HG03442 (cell line): ENCODE results near the gene PCDHGA3.
A peak's percentile ranks its signal among the peaks of the same experiment; 100 is the strongest.
"Not testable (repeated sequence)": the region's sequence is repeated elsewhere in the genome, so short reads cannot be mapped to it uniquely, and the experiment has no call there.

ENCODE experiments used
- ATAC-seq: cut with Tn5 transposase; IDR thresholded peaks from one replicate; pipeline ENCODE4 v1.9.1; 2021; ENCODE audit warnings: mild to moderate bottlenecking, moderate library complexity; ENCODE audit not compliant: unreplicated experiment

PCDHGA3 gene

GRCh38 chr5:141346017-141346416 is 2.4 kb downstream of the PCDHGA3 start:
- ATAC-seq: not testable (repeated sequence)

- peak; percentile 63 for ATAC-seq
Measured at GRCh38 chr5:141349917-141350619, 6.4 kb downstream of the PCDHGA3 start, which contains the start of gene PCDHGB1. PCDHGB1 (plus strand) TSS chr5:141350099; CDS start chr5:141350261, 162 bp downstream.

GRCh38 chr5:141351591-141351990 is 8.0 kb downstream of the PCDHGA3 start:
- no peak for ATAC-seq

GRCh38 chr5:141354900-141355469 is 11.4 kb downstream of the PCDHGA3 start, which contains the start of gene PCDHGA4:
PCDHGA4 (plus strand) TSS chr5:141355021; CDS start chr5:141355108, 87 bp downstream.
- ATAC-seq: no peak

- no peak for ATAC-seq
Measured at GRCh38 chr5:141355641-141356040, 12.0 kb downstream of the PCDHGA3 start.

GRCh38 chr5:141356133-141356532 is 12.5 kb downstream of the PCDHGA3 start:
- no peak for ATAC-seq

- ATAC-seq: no peak
Measured at GRCh38 chr5:141356950-141357349, 13.3 kb downstream of the PCDHGA3 start.

GRCh38 chr5:141359790-141360426 is 16.3 kb downstream of the PCDHGA3 start, which contains the start of gene PCDHGB2:
PCDHGB2 (plus strand) TSS chr5:141359994; CDS start chr5:141360136, 142 bp downstream.
- peak; percentile 93 for ATAC-seq

GRCh38 chr5:141360685-141361084 is 17.1 kb downstream of the PCDHGA3 start:
- ATAC-seq: no peak

- no peak for ATAC-seq
Measured at GRCh38 chr5:141362719-141363118, 19.1 kb downstream of the PCDHGA3 start.

- ATAC-seq: no peak
Measured at GRCh38 chr5:141363952-141364660, 20.5 kb downstream of the PCDHGA3 start, which contains the start of gene PCDHGA5. PCDHGA5 (plus strand) TSS chr5:141364162; CDS start chr5:141364331, 169 bp downstream.

- no peak for ATAC-seq
Measured at GRCh38 chr5:141366016-141366896, 22.6 kb downstream of the PCDHGA3 start.

- peak; percentile 64 for ATAC-seq
Measured at GRCh38 chr5:141369994-141370848, 26.6 kb downstream of the PCDHGA3 start, which contains the start of gene PCDHGB3. PCDHGB3 (plus strand) TSS chr5:141370242; CDS start chr5:141370395, 153 bp downstream.

- no peak for ATAC-seq
Measured at GRCh38 chr5:141371572-141372475, 28.2 kb downstream of the PCDHGA3 start.

- ATAC-seq: no peak
Measured at GRCh38 chr5:141373673-141374317, 30.2 kb downstream of the PCDHGA3 start, which contains the start of gene PCDHGA6. PCDHGA6 (plus strand) TSS chr5:141373891; CDS start chr5:141374084, 193 bp downstream.

- no peak for ATAC-seq
Measured at GRCh38 chr5:141374627-141375026, 31.0 kb downstream of the PCDHGA3 start.

GRCh38 chr5:141375444-141376155 is 32.0 kb downstream of the PCDHGA3 start:
- not testable (repeated sequence) for ATAC-seq
